ENCODE data around the gene WFS1. TPM values are rescaled to one million over a fixed set of nuclear protein-coding genes. Genes with fewer than 3 reads are reported as not detected.

WFS1 gene
- total and polyA plus RNA-seq, 2 of the 4 experiments (the other 2 are of a cell fraction), result 9.7 to 42.4 TPM

- Histone ChIP-seq H3K9me3 (ENCODE audit: control insufficient read depth, insufficient read depth, low read length) (no peaks in the 10 kb centered on the region), H2BK120ac (ENCODE audit: low read depth, low read length) (no peak overlapping the region), H3K9me1 (ENCODE audit: insufficient read depth, low read length) (peaks cover 3% of the 10 kb centered on the region; the same call in 1 of the 2 replicates), H3K27me3 (ENCODE audit: control insufficient read depth, insufficient read depth, low read length) (no peaks in the 10 kb centered on the region), H4K5ac (ENCODE audit: low read depth, low read length) (no peak overlapping the region), H3K4me3 (ENCODE audit: insufficient read depth, low read depth, low read length) (no peak overlapping the region), H3K27ac (ENCODE audit: insufficient read depth, low read length) (no peak overlapping the region), H3K4me1 (ENCODE audit: control insufficient read depth, insufficient read depth, low read length) (no peaks in the 10 kb centered on the region), H4K91ac (ENCODE audit: insufficient read depth, low read depth, low read length) (no peak overlapping the region), H3K56ac (ENCODE audit: extremely low read depth, insufficient read depth, low read length) (no peak overlapping the region), H3K4ac (ENCODE audit: low read depth, low read length) (no peak overlapping the region), H3K9ac (ENCODE audit: low read depth, low read length) (no peak overlapping the region), H4K20me1 (ENCODE audit: insufficient read depth, low read length) (0 out of 2 replicates have a peak, but pooled peaks cover under 1% of the 10 kb centered on the region), H3K4me2 (ENCODE audit: low read depth, low read length) (no peak overlapping the region), H2AFZ (replicated peaks; ENCODE audit: low read length, poor library complexity) (no peak overlapping the region), H3K14ac (replicated peaks; ENCODE audit: low read depth, low read length) (no peak overlapping the region), H2BK15ac (ENCODE audit: low read depth, low read length) (no peak overlapping the region), H2BK20ac (ENCODE audit: low read depth, low read length) (no peak overlapping the region), H3K79me1 (ENCODE audit: low read depth in 1 of 2, low read length in 2 of 2) (no peaks in the 10 kb centered on the region), H3K18ac (ENCODE audit: low read depth, low read length) (no peak overlapping the region), H3K23ac (ENCODE audit: low read depth, low read length) (no peak overlapping the region), H2BK5ac (ENCODE audit: low read depth, low read length, poor library complexity, severe bottlenecking) (no peak overlapping the region), H4K8ac (ENCODE audit: low read depth in 2 of 2, low read length in 2 of 2) (no peak overlapping the region), H3K36me3 (ENCODE audit: control insufficient read depth, insufficient read depth, low read length) (peaks cover 71% of the 10 kb centered on the region), H2AK9ac (replicated peaks; ENCODE audit: low read depth, low read length, poor library complexity) (no peak overlapping the region), H2AK5ac (ENCODE audit: low read depth, low read length) (no peak overlapping the region)
- BruUV-seq (replicated peaks), result no TSS peak
- TF ChIP-seq, protein P1, sequence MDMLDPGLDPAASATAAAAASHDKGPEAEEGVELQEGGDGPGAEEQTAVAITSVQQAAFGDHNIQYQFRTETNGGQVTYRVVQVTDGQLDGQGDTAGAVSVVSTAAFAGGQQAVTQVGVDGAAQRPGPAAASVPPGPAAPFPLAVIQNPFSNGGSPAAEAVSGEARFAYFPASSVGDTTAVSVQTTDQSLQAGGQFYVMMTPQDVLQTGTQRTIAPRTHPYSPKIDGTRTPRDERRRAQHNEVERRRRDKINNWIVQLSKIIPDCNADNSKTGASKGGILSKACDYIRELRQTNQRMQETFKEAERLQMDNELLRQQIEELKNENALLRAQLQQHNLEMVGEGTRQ (IDR thresholded peaks at IDR 0.05; ENCODE audit: low read depth, low read length), result no peak
- no peak for TF ChIP-seq MXI1 (IDR thresholded peaks at IDR 0.05; ENCODE audit: borderline replicate concordance, low read depth, low read length)
- TF ChIP-seq, protein P2, sequence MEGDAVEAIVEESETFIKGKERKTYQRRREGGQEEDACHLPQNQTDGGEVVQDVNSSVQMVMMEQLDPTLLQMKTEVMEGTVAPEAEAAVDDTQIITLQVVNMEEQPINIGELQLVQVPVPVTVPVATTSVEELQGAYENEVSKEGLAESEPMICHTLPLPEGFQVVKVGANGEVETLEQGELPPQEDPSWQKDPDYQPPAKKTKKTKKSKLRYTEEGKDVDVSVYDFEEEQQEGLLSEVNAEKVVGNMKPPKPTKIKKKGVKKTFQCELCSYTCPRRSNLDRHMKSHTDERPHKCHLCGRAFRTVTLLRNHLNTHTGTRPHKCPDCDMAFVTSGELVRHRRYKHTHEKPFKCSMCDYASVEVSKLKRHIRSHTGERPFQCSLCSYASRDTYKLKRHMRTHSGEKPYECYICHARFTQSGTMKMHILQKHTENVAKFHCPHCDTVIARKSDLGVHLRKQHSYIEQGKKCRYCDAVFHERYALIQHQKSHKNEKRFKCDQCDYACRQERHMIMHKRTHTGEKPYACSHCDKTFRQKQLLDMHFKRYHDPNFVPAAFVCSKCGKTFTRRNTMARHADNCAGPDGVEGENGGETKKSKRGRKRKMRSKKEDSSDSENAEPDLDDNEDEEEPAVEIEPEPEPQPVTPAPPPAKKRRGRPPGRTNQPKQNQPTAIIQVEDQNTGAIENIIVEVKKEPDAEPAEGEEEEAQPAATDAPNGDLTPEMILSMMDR (conservative IDR thresholded peaks at IDR 0.05; ENCODE audit: low read depth, low read length), result no peak
- intact Hi-C loops (cut with micrococcal nuclease) (no loop called here), in situ Hi-C loops (cut with MboI; ENCODE audit: low sequenced_read_pairs) (no loop called here), dilution Hi-C loops (cut with HindIII; ENCODE audit: low sequenced_read_pairs, unreplicated experiment) (no loop called here)
- 80% methylated on average over 3 of the region's 8 CpGs; no CpG with 5 or more reads in 1 of the 2 experiments for WGBS, 2 experiments (ENCODE audit: extremely low coverage in 2 of 2, insufficient read length in 1 of 2)
- ChIA-PET CTCF (no interaction called here), POLR2A (ENCODE audit: unreplicated experiment) (no interaction called here)
- ATAC-seq (ENCODE audit: low read depth) (no peak), DNase-seq (no peak)
These were observed 23.4 kb downstream of the WFS1 start for GRCh38 chr4:6293097-6293445.

Data from IMR-90 (cell line).